HUDEP-2 (cell line): ENCODE results near the gene CHAC1.

Experiments used
- DNase-seq, 76 experiments: peaks; one replicate each; lab custom pipeline; 2025; ENCODE audit not compliant: unreplicated experiment in 76 of 76; lab: John Stamatoyannopoulos, UW

CHAC1 gene, protein sequence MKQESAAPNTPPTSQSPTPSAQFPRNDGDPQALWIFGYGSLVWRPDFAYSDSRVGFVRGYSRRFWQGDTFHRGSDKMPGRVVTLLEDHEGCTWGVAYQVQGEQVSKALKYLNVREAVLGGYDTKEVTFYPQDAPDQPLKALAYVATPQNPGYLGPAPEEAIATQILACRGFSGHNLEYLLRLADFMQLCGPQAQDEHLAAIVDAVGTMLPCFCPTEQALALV

DNA sequence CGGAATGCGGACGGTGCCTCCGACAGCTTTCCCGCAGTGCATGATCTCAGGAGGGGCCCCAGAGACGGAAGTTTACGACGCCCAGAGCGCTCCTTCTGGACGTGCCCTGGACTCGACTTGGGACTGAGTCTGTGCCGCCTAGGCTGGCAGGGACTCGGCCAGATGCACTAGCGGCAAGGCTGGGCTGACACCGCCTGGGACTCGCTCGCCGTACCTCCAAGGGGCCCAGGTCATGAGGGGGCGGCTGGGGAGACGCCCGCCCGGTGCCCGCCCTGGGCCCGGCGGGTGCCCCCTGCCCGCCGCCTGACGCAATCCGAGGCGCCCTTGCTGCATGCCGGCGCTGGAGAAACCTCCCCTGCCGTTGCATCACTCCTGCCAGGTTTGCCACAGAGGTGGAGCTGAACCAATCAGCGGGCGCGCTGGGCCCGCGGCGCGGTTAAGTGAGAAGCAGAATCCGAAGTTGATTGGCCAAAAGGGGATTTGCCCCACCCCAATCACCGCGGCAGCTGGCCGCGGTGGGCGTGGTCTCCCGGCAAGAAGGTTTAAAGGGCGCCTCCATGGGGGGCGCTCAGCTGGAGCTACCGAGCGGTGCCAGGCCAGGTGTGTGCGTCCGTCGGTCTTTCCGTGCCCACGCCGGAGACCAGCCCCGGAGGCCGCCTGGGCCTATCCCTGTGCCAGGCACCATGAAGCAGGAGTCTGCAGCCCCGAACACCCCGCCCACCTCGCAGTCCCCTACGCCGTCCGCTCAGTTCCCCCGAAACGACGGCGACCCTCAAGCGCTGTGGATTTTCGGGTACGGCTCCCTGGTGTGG is at the start of gene CHAC1:
CHAC1 (plus strand) TSS at position 571 of the 812 bp plus-strand sequence; CDS start at position 684, 113 bp downstream.
- DNase-seq = peak in 75 of 76 experiments; percentile 49 to 98 (median 93)

DNA sequence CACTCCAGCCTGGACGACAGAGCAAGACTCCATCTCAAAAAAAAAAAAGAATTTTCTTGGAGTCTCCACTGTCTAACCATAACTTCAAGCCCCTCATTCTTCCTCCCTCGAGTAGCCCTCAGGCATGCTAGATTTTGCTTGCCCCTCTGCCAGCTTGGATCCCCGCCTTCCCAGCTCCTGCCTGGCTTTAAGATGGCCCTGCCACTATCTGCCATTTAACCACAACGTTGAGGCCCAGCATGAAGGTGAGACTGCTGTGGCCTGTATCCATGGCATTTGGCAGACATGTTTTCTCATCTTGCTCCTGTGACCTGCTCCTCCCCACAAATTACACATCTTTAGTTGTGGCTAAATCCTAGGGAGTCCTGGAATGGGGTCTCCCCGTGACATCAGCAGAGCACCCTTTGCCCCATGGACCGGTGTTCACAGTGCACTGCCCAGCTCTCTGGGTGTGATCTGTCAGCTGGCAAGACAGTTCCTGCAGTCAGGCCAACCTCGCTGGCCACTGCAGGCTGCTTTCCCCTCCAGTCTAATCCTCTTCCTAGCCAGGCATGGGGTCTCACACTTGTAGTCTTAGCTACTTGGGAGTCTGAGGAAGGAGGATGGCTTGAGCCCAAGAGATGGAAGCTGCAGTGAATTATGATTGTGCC is 48.6 kb upstream of the CHAC1 start:
- no peak for DNase-seq

DNA sequence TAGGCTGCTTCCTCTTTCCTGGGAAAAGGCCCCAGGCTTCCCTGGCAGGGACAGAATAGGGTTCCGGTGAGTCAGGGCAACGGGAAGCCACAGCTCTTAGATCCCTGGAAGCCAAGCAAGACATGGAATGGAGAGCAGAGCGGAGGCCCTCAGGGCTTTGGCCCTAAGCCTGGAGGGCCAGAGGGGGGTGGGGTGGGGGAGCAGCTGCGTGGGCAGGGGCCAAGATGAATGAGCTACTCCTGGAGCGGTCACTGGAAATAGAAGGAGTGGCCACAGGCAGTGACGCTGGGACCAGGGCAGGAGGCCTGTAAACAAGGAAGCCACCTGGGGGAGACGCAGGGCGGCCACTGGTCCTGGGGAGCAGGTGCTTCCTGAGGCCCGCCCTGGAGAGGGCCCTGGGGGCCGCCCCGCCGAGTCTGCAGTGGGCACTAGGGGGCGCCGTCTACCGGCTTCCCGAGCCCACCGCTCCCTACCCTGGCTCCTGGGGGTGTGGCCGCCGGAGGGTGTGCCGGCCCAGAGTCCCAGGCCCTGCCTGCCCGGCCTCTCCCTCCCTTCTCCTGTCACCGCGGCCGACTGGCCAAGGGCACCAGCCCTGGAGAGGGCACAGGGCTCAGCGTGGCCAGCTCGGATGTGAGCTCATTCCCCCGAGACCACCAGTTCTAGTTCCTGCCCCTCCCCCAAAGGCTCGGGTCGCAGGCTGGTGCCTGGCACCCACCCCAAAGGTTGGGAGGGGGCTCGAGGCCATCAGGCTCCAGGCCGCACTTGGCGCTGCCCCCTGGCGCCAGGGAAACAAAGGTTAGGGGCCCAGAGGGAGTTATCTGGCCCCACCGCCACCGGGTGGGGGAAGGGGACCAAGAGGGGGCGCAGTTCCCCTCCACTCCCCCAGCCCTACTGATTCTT is 46.9 kb upstream of the CHAC1 start:
- DNase-seq = peak in 70 of 76 experiments; percentile 9 to 86 (median 70)

DNA sequence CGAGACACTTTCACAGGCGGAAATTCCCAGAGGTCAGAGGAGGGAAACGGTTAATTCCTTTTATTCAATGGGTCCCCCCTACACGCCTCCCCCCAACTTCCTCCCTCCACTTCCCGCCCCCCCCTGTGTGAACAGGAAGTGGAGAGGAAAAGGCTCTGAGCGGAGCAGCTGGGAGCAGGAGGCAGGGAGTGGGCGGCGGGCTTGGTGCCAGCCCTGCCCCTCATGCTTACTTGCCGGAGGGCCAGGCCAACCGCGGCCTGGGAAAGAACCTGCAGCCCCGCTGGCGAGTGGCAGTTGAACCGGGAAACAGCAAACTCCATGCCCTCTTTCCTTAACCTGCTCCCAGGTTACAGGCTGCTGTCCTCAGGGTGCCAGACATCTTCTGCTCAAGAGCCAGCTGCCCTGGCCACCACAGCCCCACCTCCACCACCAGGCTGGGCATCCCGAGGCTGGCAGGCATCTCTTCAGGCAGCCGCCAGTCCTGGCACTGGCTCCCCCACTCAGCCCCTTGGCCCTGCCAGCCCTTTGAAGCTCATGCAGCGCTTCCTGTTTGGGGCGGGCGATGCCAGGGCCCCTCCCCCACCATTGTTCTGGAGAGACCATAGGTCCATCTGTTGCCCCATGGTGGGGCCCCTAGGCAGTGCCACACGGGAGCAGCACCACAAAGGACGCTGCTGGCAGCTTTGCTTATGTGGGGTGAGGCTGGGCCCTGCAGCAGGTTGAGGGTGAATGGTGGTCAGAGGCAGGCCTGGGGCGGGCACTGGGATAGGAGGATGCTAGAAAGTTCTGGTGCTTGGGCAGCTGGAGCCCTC is 46.1 kb upstream of the CHAC1 start:
- peak in 4 of 76 experiments; percentile 4 to 17 (median 11) for DNase-seq

DNA sequence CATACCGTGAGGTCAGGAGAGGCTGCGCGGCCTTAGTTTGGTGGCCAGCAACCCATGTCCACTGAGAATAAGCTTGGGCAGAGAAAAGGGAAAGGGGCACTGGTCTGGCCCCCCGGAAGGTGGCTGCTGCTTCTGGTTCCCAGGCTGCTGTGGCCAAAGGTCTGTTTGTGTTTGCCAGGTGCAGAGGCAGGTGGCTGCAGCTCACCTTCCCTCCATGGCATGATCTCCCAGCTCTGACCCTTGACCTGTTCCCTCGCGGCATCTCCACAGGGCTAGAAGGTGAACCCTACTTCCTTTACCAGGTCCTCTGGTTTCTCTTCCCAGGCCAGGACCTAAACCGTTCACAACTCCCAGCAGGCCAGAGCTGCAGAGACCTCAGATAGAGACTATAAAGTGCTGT is 45.2 kb upstream of the CHAC1 start:
- no peak for DNase-seq

DNA sequence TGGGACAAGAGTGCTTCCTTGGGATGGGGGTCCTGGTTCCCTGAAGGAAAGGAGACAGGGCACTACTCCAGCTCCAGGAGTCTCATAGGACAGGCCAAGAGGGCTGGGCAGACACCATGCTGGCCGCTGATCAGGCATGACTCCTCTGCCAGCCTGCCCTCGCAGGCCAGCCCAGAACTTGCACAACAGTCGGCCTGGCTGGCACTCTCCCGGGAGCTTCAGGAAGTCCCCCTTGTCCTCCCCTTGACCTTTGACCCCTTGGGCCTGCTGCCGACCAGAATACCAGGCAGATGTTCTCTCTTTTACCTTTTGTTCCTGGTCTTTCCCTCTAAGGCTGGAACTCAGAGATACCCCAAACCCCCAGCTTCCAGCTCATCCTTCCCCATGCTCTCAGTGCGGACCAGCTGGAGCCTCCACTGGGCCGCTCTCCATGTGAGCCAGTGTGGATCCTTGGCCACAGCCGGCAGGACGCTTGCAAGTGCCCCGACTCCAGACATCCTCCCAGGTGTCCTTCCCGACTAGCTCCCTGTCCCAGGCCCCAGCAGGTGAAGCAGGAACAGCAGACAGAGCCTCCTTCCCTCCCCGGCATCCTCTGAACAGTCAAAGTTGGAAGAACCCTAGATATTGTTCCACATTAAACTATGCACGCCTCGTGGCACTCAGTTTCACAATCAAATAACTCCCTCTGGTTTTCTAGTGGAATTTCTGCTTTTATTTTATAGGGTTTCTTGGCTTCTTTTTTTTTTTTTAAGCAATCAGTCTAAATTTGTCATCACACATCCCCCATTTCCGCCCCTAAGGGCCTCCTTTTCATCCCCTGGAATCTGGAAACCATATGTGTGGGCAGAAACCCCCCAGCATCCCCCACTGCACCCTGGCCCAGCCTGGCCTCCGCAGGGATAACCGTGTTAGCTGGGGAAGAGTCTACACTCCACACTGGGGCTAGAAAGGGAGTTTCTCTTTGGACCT is 43.3 kb upstream of the CHAC1 start:
- DNase-seq = no peak

DNA sequence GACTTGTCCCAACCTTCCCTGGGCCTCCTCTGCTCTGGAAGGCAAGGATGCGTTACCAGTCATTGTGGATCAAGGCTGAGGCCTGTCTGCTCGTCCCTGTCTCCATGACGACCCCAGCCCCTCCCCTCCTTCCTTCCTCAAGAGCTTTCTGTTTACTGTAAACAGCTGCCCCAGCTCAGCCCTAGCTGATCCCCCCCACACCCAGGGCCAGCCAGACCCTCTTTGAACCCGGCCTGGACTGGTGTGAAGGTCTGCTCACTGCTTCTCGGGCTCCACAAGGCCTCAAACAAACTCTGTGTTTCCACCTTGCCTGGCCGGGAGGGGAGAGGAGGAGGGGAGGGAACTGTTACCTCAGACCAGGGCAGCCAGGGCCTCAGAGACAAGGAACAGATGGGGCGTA is 42.1 kb upstream of the CHAC1 start:
- no peak for DNase-seq

DNA sequence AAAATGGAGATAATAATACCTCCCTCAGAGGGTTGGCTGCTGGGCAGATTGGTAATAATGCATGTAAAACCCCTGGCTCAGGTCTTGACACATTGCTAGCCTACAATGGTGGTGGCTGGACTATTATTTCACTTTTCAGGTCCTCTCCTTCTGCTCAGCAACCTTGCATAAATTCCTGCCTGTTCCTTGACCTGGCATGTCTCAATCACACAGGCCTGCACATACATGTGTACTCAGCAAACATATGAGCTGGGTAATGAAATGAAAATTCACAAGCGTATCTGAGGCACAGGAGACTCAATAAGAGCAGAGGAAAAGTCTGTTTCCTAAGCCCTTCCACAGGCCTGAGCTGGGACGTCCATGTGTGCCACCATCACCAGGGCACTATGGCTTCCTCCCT is 41.6 kb upstream of the CHAC1 start:
- no peak for DNase-seq

DNA sequence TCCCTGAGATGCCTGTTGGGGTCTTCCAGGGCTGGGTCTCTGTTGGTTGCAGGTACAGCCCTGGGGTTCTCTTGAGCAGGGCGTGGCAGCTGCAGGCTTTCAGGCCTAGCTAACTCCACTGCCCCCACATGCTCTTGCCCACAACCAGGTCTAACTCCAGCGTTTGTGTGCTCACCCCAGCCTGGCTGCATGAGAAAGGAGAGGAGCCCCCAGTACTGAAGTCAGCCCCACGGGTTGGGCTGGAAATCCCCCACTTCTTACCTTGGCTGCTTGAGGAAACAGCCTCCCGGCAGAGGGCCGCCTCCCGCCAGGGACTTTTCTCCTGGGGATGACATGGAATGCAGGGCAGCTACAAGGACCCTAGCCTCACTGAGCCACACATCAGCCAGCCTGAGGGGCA is 40.8 kb upstream of the CHAC1 start:
- DNase-seq = no peak

DNA sequence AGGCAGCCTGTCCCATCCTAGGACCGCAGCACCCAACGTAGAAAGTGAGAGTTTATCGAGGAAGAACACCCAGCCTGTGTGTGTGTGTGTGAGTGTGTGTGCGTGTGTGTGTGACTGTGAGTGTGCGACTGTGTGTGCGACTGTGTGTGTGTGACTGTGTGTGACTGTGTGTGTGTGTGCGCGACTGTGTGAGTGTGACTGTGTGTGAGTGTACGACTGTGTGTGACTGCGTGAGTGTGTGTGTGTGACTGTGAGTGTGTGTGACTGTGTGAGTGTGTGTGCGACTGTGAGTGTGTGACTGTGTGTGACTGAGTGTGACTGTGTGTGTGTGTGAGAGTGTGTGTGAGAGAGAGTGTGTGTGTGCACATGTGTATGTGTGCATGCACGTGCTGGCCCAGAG is 39.3 kb upstream of the CHAC1 start:
- DNase-seq = no peak

DNA sequence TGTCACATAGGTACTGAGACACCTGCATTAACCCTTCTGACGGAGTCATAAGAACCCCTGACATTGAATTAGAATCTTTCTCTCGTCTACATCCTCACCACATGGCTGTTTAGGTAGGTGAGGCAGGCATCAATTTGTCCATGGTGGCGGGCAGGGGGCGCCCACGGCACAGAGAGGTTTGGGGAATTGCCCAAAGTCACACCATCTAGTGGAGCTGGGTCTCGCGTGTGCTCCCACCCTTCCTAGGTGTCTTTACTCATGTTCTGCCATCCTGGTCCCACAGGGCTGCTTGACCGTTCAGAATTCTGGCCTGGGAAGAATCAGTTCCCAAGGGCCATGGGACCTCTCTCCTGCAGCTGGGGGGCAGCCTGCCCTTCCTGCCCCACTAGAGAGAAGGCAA is 38.8 kb upstream of the CHAC1 start:
- DNase-seq = peak in 7 of 76 experiments; percentile 7 to 21 (median 16)

DNA sequence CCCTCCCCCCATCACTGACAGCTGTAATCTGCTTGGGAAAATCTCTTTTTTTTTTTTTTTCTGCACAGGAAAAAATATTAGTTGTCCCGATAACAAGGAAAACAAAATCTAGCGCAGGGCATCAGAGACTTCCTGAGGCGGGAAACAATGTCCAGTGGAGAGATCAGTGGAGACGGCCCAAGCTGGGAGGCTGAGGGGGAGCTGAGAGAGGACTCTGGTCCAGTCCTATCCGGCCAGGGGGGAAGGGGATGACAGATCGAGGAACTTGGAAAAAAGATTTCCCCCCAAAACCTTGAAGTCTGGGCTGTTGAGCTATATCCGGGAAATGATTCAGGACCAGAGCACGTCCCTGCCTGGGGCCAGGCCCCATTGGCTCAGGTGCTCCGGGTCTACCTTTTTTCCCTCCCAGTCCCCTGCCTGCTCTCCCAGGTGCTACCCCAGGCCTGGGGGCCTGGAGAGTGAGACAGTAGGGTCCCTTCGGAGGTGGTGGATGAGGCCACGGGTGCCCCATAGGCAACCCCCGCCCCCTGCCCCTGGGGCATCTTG is 38.1 kb upstream of the CHAC1 start:
- no peak for DNase-seq

DNA sequence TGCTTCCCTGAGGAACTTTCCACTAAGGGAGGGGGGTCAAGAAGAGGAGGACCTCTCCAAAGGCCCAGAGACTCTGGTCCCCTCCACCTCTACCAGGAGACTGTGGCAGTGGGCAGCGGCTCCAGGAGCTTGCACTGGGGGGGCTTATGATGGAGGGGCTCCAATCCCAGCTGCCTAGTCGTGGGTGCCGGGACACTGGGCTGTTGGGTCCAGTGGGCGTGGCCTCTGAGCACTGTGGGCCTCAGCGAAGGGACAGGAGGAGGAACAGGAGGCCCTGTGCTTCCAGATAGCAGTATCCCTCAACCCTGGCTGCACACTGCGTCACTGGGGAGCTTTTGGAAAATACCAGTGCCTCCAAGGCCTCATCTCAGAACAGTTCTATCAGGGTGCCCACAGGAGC is 37.6 kb upstream of the CHAC1 start:
- DNase-seq = no peak

DNA sequence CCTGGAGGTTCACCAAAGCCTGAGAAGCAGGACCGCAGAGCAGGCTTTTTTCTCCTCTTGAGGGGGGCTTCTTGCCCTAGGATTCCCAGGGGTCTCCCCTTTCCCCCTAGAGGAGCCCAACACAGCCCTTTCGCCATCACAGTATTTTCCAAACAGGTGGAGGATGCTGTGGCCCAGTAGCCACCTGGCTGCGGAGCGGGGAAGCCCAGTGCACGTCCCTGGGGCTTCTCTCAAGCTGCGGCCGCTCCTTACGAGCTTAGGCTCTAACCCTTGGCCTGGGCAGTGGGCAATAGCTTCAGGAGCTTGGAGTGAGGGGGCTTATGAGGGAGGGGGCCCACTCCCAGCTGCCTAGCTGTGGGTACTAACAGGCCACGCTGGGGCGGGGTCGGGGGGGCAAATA is 35.7 kb upstream of the CHAC1 start:
- no peak for DNase-seq

DNA sequence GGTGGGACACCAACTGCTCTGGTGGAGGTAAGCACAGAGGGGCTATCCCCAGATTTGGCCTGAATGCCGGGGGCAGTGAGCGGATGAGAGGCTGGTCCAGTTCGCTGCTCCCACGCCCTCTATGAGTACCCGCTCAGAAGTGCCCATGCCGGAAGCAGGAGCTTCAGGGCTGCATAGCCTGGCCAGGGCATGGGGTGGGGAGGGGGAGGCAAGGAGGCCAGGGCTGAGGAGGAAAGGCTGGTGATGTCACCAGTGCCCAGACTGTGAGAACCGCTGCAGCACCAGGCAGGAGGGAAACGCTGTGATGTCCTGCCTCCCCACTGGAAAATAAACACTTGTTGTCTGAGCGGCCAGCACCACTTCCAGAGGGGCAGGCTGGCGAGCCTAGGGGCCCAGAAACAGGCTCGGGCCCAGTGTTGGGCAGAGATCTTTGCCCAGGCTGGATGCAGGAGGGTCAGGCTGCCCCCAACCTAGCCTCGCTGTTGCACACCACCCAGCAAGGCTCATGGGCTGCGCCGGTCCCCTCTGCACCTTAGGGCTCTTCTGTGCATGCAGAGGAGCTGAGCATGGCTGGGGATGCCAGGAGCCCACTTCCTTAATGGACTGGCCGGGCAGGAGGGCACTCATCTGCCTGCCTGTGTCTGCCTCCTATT is 35.0 kb upstream of the CHAC1 start:
- DNase-seq = no peak

DNA sequence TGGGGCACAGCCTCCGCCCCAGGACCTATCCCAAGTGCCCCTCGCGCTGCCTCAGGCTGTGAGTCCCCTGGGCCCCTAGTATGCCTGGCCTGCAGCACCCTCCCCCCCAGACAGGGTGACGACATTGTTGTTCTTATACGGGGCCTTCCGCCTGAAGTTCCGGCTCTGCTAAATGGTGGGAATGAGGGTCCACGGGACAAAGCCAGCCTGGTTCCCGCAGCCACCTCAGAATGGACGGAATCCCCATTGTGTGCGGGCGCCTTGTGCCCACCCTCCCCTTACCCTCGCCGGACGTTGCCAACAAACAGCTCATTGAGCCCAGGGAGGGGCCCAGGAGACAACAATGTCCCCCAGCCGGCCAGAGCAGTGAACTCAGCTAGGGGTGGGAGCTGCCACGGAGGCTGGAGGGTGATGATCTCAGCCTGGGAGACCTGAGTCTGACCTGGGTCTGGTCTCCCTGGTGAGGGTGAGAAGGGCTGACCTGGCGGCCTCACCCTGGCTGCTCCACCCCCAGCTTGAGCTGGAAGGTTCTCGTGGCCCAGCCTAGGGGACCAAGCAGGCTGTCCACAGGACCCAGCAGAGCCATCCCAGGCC is 34.4 kb upstream of the CHAC1 start:
- no peak for DNase-seq

DNA sequence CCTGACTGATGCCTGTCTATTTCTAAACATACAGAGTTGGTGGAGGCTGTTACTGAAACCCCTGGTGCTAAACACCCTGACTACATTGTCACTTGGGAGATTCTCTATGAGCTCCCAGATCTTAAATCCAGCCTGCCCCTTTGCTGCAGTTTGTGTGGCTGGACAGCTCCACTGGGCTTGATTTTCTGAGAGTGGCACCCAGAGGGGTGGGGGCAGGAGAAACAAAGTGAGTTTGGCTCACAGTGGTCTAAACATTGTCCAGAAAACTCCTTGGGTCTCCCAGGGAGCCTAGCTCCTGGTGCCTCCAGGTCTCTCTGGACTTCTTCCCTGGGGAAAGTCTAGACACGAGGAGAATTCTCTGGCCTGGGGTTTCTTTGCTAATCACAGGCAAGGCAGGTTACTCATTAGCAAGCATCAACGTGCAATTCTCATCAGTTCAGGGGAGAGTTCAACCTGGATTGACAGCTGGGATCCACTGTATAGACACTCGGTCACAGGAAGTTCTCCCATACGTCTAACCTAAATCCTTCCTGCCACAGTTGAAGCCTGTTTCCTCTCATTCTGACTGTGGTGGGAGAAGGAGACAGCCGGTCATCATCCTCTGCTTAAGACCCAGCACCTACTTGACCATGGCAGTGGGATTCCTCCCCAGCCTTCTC is 31.2 kb upstream of the CHAC1 start:
- DNase-seq = no peak
